Measurements from ENCODE around the gene CEACAM6. TPM values are rescaled to one million over a fixed set of nuclear protein-coding genes. Genes with fewer than 3 reads are reported as not detected.
"Not testable (repeated sequence)": the region's sequence is repeated elsewhere in the genome, so short reads cannot be mapped to it uniquely, and the experiment has no call there.

CEACAM6 gene
- total RNA-seq, 4 donors from 2014 or later: 0.53 TPM; not detected in 3

GRCh38 chr19:41784312-41784711, 29.0 kb downstream of the CEACAM6 start:
- no peaks in the 10 kb centered on the region for H3K4me1 ChIP-seq
- intact Hi-C loops (cut with DNase I; ENCODE audit: low total_unique reads) (no loop called here), in situ Hi-C loops (cut with MboI; ENCODE audit: low sequenced_read_pairs in 4 of 4) (no loop called here)
- H3K27me3 ChIP-seq: peaks cover 14 to 21% (median 17%) of the 10 kb centered on the region in 3 donors
- H3K9me3 ChIP-seq: no peaks in the 10 kb centered on the region
- H3K4me3 ChIP-seq: no peak overlapping the region
- no peak for DNase-seq
- H3K27ac ChIP-seq: no peak overlapping the region
- ATAC-seq: no peak
- H3K36me3 ChIP-seq: no peaks in the 10 kb centered on the region
- TF ChIP-seq, protein P1, sequence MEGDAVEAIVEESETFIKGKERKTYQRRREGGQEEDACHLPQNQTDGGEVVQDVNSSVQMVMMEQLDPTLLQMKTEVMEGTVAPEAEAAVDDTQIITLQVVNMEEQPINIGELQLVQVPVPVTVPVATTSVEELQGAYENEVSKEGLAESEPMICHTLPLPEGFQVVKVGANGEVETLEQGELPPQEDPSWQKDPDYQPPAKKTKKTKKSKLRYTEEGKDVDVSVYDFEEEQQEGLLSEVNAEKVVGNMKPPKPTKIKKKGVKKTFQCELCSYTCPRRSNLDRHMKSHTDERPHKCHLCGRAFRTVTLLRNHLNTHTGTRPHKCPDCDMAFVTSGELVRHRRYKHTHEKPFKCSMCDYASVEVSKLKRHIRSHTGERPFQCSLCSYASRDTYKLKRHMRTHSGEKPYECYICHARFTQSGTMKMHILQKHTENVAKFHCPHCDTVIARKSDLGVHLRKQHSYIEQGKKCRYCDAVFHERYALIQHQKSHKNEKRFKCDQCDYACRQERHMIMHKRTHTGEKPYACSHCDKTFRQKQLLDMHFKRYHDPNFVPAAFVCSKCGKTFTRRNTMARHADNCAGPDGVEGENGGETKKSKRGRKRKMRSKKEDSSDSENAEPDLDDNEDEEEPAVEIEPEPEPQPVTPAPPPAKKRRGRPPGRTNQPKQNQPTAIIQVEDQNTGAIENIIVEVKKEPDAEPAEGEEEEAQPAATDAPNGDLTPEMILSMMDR (IDR thresholded peaks at IDR 0.05 in 4 of 5, conservative IDR thresholded peaks at IDR 0.05 in 1 of 5): no peak
- no peak for TF ChIP-seq POLR2A (IDR thresholded peaks at IDR 0.05)

DNA sequence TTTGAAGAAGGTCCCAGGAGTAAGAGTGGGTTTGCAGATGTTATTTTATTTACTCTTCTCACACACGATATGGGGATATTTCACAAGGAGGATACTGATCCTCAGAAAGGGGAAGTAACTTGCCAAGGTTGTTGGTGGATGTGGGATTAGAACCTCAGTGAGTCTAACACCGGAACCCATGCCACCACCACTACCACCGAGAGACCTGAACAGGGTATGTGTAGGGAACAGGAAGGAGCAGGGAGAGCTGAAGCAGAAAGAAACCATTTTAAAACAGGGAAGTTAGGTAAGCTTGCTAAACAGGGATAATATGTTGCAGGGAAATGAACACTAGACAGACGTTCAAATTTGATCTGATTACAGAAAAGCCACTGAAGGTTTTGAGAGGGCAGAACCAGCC, 29.4 kb downstream of the CEACAM6 start:
- ATAC-seq (no peak), DNase-seq (no peak)
- peaks cover 14 to 21% (median 17%) of the 10 kb centered on the region in 3 donors for H3K27me3 ChIP-seq
- H3K36me3 ChIP-seq: no peaks in the 10 kb centered on the region
- intact Hi-C loops (cut with DNase I; ENCODE audit: low total_unique reads): no loop called here
- no peaks in the 10 kb centered on the region for H3K4me1 ChIP-seq
- H3K9me3 ChIP-seq: no peaks in the 10 kb centered on the region
- H3K27ac ChIP-seq: no peak overlapping the region
- H3K4me3 ChIP-seq: no peak overlapping the region
- in situ Hi-C loops (cut with MboI; ENCODE audit: low sequenced_read_pairs in 4 of 4): no loop called here
- no peak for TF ChIP-seq POLR2A (IDR thresholded peaks at IDR 0.05)
- TF ChIP-seq, protein P1 (IDR thresholded peaks at IDR 0.05 in 4 of 5, conservative IDR thresholded peaks at IDR 0.05 in 1 of 5): no peak

- DNase-seq: no peak
These were observed 30.3 kb downstream of the CEACAM6 start for GRCh38 chr19:41785653-41786052.

DNA sequence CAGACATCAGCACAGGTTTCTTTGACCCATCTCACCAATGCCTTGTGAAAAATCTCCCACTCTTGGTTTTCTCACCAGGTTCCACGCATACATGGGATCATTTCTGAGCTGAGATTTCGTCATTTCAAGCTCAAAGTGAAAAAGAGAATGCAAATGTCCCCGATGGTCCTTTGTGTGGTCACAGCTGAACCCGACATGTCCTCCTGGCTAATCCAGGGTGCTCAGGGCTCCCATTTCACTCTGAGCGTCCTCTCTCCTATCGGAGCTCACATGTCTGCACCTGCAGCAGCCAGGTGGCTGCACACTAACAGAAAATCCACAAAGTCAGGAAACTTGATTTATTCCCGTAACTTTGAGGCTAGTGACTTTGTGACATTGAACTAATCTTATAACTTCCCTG, 31.7 kb downstream of the CEACAM6 start:
- in situ Hi-C loops (cut with MboI; ENCODE audit: low sequenced_read_pairs in 4 of 4) (no loop called here), intact Hi-C loops (cut with DNase I; ENCODE audit: low total_unique reads) (no loop called here)
- no peak overlapping the region for H3K27ac ChIP-seq
- H3K4me3 ChIP-seq: no peak overlapping the region
- H3K27me3 ChIP-seq: peaks cover 14 to 17% (median 16%) of the 10 kb centered on the region in 3 donors
- H3K9me3 ChIP-seq: no peaks in the 10 kb centered on the region
- DNase-seq (no peak), ATAC-seq (no peak)
- no peaks in the 10 kb centered on the region for H3K36me3 ChIP-seq
- TF ChIP-seq, protein P1 (IDR thresholded peaks at IDR 0.05 in 4 of 5, conservative IDR thresholded peaks at IDR 0.05 in 1 of 5): no peak
- no peak for TF ChIP-seq POLR2A (IDR thresholded peaks at IDR 0.05)
- H3K4me1 ChIP-seq: no peaks in the 10 kb centered on the region

More at GRCh38 chr19:41785653-41786052, 30.3 kb downstream of the CEACAM6 start:
- no peaks in the 10 kb centered on the region for H3K9me3 ChIP-seq
- H3K36me3 ChIP-seq: no peaks in the 10 kb centered on the region
- ATAC-seq: no peak
- H3K27ac ChIP-seq: no peak overlapping the region
- H3K4me3 ChIP-seq: no peak overlapping the region
- H3K4me1 ChIP-seq: no peaks in the 10 kb centered on the region
- no peak for TF ChIP-seq POLR2A (IDR thresholded peaks at IDR 0.05)
- TF ChIP-seq, protein P1 (IDR thresholded peaks at IDR 0.05 in 4 of 5, conservative IDR thresholded peaks at IDR 0.05 in 1 of 5): peak in 4 of 5 experiments; percentile 10 to 60 (median 40)
- in situ Hi-C loops (cut with MboI; ENCODE audit: low sequenced_read_pairs in 4 of 4) (no loop called here), intact Hi-C loops (cut with DNase I; ENCODE audit: low total_unique reads) (no loop called here)
- H3K27me3 ChIP-seq: peaks cover 14 to 21% (median 17%) of the 10 kb centered on the region in 3 donors

DNA sequence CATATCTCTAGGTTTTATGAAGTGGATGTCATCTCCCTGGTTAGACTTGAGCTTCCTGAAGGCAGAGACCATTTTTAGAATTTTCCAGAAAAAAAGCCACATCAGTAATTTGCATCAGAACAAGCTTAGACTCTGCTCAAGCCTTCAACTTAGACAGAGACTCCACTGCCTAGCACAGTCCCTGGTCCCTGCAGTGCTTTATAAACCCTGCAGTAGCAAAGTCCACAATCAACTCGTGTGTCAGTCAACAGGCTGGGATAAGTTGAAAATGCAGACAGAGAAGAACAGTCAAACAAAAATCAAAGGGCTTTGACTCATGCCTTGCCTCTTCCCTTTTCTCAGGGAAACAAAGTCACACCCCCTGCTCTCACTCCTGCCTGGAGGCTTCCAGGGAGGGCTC, 33.2 kb downstream of the CEACAM6 start:
- H3K27me3 ChIP-seq: peaks cover 12 to 14% (median 13%) of the 10 kb centered on the region in 3 donors
- ATAC-seq; H3K9me3 ChIP-seq; DNase-seq; intact Hi-C loops (cut with DNase I; ENCODE audit: low total_unique reads); H3K27ac ChIP-seq; H3K36me3 ChIP-seq; in situ Hi-C loops (cut with MboI; ENCODE audit: low sequenced_read_pairs in 4 of 4); H3K4me1 ChIP-seq; H3K4me3 ChIP-seq: not testable (repeated sequence)

GRCh38 chr19:41789053-41789452, 33.7 kb downstream of the CEACAM6 start:
- H3K9me3 ChIP-seq; intact Hi-C loops (cut with DNase I; ENCODE audit: low total_unique reads); in situ Hi-C loops (cut with MboI; ENCODE audit: low sequenced_read_pairs in 4 of 4); H3K4me1 ChIP-seq; H3K36me3 ChIP-seq; DNase-seq; ATAC-seq; H3K27ac ChIP-seq; H3K4me3 ChIP-seq: not testable (repeated sequence)
- peaks cover 9 to 14% (median 11%) of the 10 kb centered on the region in 3 donors for H3K27me3 ChIP-seq
